Measurements from ENCODE around the gene DNA2.

The DNA2 gene

GRCh38 chr10:68419376-68419775, 52.4 kb downstream of the DNA2 start:
- Histone ChIP-seq H3K9me3 (ENCODE audit: control insufficient read depth in 1 of 2, low read length in 2 of 2) (no peaks in the 10 kb centered on the region), H3K36me3 (ENCODE audit: control insufficient read depth in 1 of 2, insufficient read depth in 2 of 2, low read length in 2 of 2) (peaks cover 0 to 14% of the 10 kb centered on the region in 2 donors), H3K27me3 (ENCODE audit: control insufficient read depth in 1 of 2, insufficient read depth in 2 of 2, low read length in 2 of 2) (no peaks in the 10 kb centered on the region), H3K4me1 (ENCODE audit: control insufficient read depth in 1 of 2, insufficient read depth in 2 of 2, low read length in 2 of 2) (no peaks in the 10 kb centered on the region), H3K4me3 (ENCODE audit: low read depth in 1 of 2, low read length in 2 of 2) (no peak overlapping the region), H3K27ac (ENCODE audit: low read depth, low read length) (no peak overlapping the region), H3K9ac (ENCODE audit: low read depth in 1 of 2, low read length in 2 of 2) (no peak overlapping the region)

- H3K9ac ChIP-seq (ENCODE audit: low read depth in 1 of 2, low read length in 2 of 2): no peak overlapping the region
- H3K27ac ChIP-seq (ENCODE audit: low read depth, low read length): no peak overlapping the region
- no peaks in the 10 kb centered on the region for H3K27me3 ChIP-seq (ENCODE audit: control insufficient read depth in 1 of 2, insufficient read depth in 2 of 2, low read length in 2 of 2)
- H3K36me3 ChIP-seq (ENCODE audit: control insufficient read depth in 1 of 2, insufficient read depth in 2 of 2, low read length in 2 of 2): no peaks in the 10 kb centered on the region
- no peaks in the 10 kb centered on the region for H3K9me3 ChIP-seq (ENCODE audit: control insufficient read depth in 1 of 2, low read length in 2 of 2)
- H3K4me3 ChIP-seq (ENCODE audit: low read depth in 1 of 2, low read length in 2 of 2): no peak overlapping the region
- H3K4me1 ChIP-seq (ENCODE audit: control insufficient read depth in 1 of 2, insufficient read depth in 2 of 2, low read length in 2 of 2): peaks cover 5 to 10% of the 10 kb centered on the region in 2 donors
Observed at GRCh38 chr10:68408898-68409518, 62.8 kb downstream of the DNA2 start.

GRCh38 chr10:68406815-68407548, 64.8 kb downstream of the DNA2 start, which contains the start of gene RUFY2:
Gene RUFY2, minus strand, starts transcription at chr10:68407277. Its CDS starts 88 bp downstream, at chr10:68407189.
- peaks cover 5 to 10% of the 10 kb centered on the region in 2 donors for H3K4me1 ChIP-seq (ENCODE audit: control insufficient read depth in 1 of 2, insufficient read depth in 2 of 2, low read length in 2 of 2)
- peak within 1 kb of the TSS; percentile 74 to 93 for H3K4me3 ChIP-seq (ENCODE audit: low read depth in 1 of 2, low read length in 2 of 2)
- peak within 1 kb of the TSS; percentile 73 for H3K27ac ChIP-seq (ENCODE audit: low read depth, low read length)
- H3K36me3 ChIP-seq (ENCODE audit: control insufficient read depth in 1 of 2, insufficient read depth in 2 of 2, low read length in 2 of 2): no peaks in the 10 kb centered on the region
- peak within 1 kb of the TSS; percentile 77 to 86 for H3K9ac ChIP-seq (ENCODE audit: low read depth in 1 of 2, low read length in 2 of 2)
- no peaks in the 10 kb centered on the region for H3K27me3 ChIP-seq (ENCODE audit: control insufficient read depth in 1 of 2, insufficient read depth in 2 of 2, low read length in 2 of 2)
- no peaks in the 10 kb centered on the region for H3K9me3 ChIP-seq (ENCODE audit: control insufficient read depth in 1 of 2, low read length in 2 of 2)

DNA sequence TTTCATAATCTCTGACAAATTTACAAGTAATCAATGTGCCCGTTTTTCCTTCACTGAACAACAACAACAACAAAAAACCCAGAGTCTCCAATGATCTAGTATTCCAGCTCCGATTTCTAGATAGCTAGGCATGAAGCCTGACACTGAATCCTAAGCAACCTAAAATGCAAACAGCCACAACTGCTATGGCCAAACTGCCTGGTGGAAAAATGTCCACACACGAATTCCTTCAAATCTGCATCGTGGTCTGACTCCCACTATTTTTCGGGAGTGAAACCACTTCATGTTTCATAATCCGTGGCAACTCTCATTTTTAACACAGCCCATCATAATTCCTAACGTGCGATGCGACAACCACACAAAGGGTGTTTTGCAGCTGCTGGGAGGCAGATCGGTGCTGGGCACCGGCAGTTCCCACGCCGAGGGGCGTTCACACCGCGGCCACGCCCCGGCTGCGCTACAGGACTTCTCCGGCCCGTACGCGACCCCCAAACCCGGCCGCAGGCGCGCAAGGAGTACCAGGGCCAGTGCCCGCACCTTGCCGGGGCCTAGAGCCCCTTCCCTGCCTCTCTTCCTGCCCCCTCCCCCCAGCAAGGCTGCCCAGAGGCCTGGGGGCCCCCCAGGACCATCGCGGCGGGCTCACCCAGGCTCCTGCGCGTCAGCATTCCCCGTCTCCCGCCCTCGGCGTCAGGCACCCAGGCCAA, 65.5 kb downstream of the DNA2 start:
- no peaks in the 10 kb centered on the region for H3K9me3 ChIP-seq (ENCODE audit: control insufficient read depth in 1 of 2, low read length in 2 of 2)
- peak overlapping the region; percentile 74 to 93 for H3K4me3 ChIP-seq (ENCODE audit: low read depth in 1 of 2, low read length in 2 of 2)
- H3K27me3 ChIP-seq (ENCODE audit: control insufficient read depth in 1 of 2, insufficient read depth in 2 of 2, low read length in 2 of 2): no peaks in the 10 kb centered on the region
- peaks cover 5 to 10% of the 10 kb centered on the region in 2 donors for H3K4me1 ChIP-seq (ENCODE audit: control insufficient read depth in 1 of 2, insufficient read depth in 2 of 2, low read length in 2 of 2)
- peak overlapping the region; percentile 60 for H3K27ac ChIP-seq (ENCODE audit: low read depth, low read length)
- peak overlapping the region; percentile 77 to 86 for H3K9ac ChIP-seq (ENCODE audit: low read depth in 1 of 2, low read length in 2 of 2)
- peaks cover 0 to 2% of the 10 kb centered on the region in 2 donors for H3K36me3 ChIP-seq (ENCODE audit: control insufficient read depth in 1 of 2, insufficient read depth in 2 of 2, low read length in 2 of 2)

DNA sequence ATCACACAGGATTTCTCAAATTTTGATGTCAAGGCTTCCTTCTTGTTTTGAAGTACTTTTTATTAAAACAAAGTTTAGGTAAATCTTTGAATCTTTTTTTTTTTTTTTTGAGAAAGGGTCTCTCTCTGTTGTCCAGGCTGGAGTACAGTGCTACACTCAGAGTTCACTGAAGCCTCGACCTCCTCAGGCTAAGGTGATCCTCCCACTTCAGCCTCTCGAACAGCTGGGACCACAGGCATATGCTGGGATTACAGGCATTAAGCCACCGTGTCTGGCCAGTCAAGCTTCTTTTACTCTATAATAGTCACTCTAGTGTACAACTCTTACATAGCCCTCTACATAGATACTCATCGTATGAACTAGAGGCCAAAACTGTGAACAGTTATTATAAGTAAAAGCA, 68.1 kb downstream of the DNA2 start:
- Histone ChIP-seq H3K4me1 (ENCODE audit: control insufficient read depth in 1 of 2, insufficient read depth in 2 of 2, low read length in 2 of 2) (peaks cover 5 to 10% of the 10 kb centered on the region in 2 donors), H3K36me3 (ENCODE audit: control insufficient read depth in 1 of 2, insufficient read depth in 2 of 2, low read length in 2 of 2) (peaks cover 5 to 7% of the 10 kb centered on the region in 2 donors), H3K27me3 (ENCODE audit: control insufficient read depth in 1 of 2, insufficient read depth in 2 of 2, low read length in 2 of 2) (no peaks in the 10 kb centered on the region), H3K4me3 (ENCODE audit: low read depth in 1 of 2, low read length in 2 of 2) (no peak overlapping the region), H3K27ac (ENCODE audit: low read depth, low read length) (no peak overlapping the region), H3K9me3 (ENCODE audit: control insufficient read depth in 1 of 2, low read length in 2 of 2) (no peaks in the 10 kb centered on the region), H3K9ac (ENCODE audit: low read depth in 1 of 2, low read length in 2 of 2) (no peak overlapping the region)

DNA sequence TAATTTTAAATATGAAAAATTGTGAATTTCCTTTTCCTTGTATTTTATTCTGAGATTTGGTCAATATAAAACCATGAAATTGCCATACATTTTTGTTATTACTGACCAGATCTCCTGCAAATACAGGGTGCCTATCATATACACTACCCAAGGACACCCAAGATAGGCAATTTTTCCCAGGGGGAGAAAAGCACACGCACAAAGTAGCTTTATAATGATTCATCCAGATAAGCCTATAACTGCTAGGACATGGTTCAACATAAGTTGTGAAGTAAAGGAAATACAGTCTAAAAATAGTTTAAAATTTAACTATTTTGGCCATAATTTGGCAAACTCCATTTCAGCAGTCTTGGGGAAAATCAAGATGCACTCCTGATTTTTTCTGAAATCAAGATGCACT, 69.5 kb downstream of the DNA2 start:
- Histone ChIP-seq H3K4me3 (ENCODE audit: low read depth in 1 of 2, low read length in 2 of 2) (no peak overlapping the region), H3K27ac (ENCODE audit: low read depth, low read length) (no peak overlapping the region), H3K27me3 (ENCODE audit: control insufficient read depth in 1 of 2, insufficient read depth in 2 of 2, low read length in 2 of 2) (no peaks in the 10 kb centered on the region), H3K36me3 (ENCODE audit: control insufficient read depth in 1 of 2, insufficient read depth in 2 of 2, low read length in 2 of 2) (peaks cover 5 to 7% of the 10 kb centered on the region in 2 donors), H3K4me1 (ENCODE audit: control insufficient read depth in 1 of 2, insufficient read depth in 2 of 2, low read length in 2 of 2) (peaks cover 5 to 10% of the 10 kb centered on the region in 2 donors), H3K9me3 (ENCODE audit: control insufficient read depth in 1 of 2, low read length in 2 of 2) (no peaks in the 10 kb centered on the region), H3K9ac (ENCODE audit: low read depth in 1 of 2, low read length in 2 of 2) (no peak overlapping the region)

GRCh38 chr10:68397005-68397404, 74.8 kb downstream of the DNA2 start:
- no peaks in the 10 kb centered on the region for H3K27me3 ChIP-seq (ENCODE audit: control insufficient read depth in 1 of 2, insufficient read depth in 2 of 2, low read length in 2 of 2)
- no peak overlapping the region for H3K9ac ChIP-seq (ENCODE audit: low read depth in 1 of 2, low read length in 2 of 2)
- H3K36me3 ChIP-seq (ENCODE audit: control insufficient read depth in 1 of 2, insufficient read depth in 2 of 2, low read length in 2 of 2): peaks cover 5 to 24% of the 10 kb centered on the region in 2 donors
- no peaks in the 10 kb centered on the region for H3K4me1 ChIP-seq (ENCODE audit: control insufficient read depth in 1 of 2, insufficient read depth in 2 of 2, low read length in 2 of 2)
- no peak overlapping the region for H3K27ac ChIP-seq (ENCODE audit: low read depth, low read length)
- H3K4me3 ChIP-seq (ENCODE audit: low read depth in 1 of 2, low read length in 2 of 2): no peak overlapping the region
- no peaks in the 10 kb centered on the region for H3K9me3 ChIP-seq (ENCODE audit: control insufficient read depth in 1 of 2, low read length in 2 of 2)

DNA sequence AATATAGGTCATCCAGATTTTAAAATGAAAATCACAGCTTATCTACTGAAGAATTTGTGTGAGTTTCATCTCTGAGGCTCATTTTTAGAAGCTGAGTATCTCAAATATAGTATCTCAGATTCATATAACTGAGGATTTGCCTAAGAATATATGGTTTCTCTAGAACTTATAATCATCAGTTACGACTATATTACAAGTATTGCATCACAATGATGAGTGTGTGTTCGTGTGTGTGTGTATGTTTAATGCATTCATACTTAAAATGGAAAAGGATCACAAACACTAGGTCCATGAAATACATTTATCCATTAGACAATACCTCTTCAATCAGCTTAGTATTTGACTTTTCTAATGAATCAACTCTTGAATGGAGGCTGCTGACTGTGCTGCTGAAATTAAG, 86.0 kb downstream of the DNA2 start:
- Histone ChIP-seq H3K4me1 (ENCODE audit: control insufficient read depth in 1 of 2, insufficient read depth in 2 of 2, low read length in 2 of 2) (no peaks in the 10 kb centered on the region), H3K9ac (ENCODE audit: low read depth in 1 of 2, low read length in 2 of 2) (no peak overlapping the region), H3K36me3 (ENCODE audit: control insufficient read depth in 1 of 2, insufficient read depth in 2 of 2, low read length in 2 of 2) (peaks cover 8 to 56% of the 10 kb centered on the region in 2 donors), H3K9me3 (ENCODE audit: control insufficient read depth in 1 of 2, low read length in 2 of 2) (no peaks in the 10 kb centered on the region), H3K4me3 (ENCODE audit: low read depth in 1 of 2, low read length in 2 of 2) (no peak overlapping the region), H3K27me3 (ENCODE audit: control insufficient read depth in 1 of 2, insufficient read depth in 2 of 2, low read length in 2 of 2) (no peaks in the 10 kb centered on the region), H3K27ac (ENCODE audit: low read depth, low read length) (no peak overlapping the region)

DNA sequence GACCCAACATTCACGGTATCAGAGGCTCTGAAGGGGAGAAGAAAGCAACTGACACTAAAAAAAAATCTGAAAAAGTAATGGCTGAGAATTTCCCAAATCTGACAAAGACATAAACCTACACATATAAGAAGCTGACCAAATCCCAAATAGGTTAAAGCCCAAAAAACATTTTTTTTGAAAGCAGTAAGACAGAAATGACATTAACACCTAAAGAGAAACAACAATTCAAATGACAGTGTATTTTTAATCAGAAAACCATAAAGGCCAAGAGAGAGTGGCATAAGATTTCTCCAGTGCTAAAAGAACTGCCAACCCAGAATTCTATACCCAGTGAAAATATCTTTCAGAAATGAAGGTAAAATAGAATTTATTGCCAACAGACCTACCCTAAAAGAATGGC, 100.2 kb downstream of the DNA2 start:
- no peaks in the 10 kb centered on the region for H3K27me3 ChIP-seq (ENCODE audit: control insufficient read depth in 1 of 2, insufficient read depth in 2 of 2, low read length in 2 of 2)
- no peak overlapping the region for H3K27ac ChIP-seq (ENCODE audit: low read depth, low read length)
- H3K4me3 ChIP-seq (ENCODE audit: low read depth in 1 of 2, low read length in 2 of 2): no peak overlapping the region
- H3K36me3 ChIP-seq (ENCODE audit: control insufficient read depth in 1 of 2, insufficient read depth in 2 of 2, low read length in 2 of 2): peaks cover 0 to 28% of the 10 kb centered on the region in 2 donors
- no peaks in the 10 kb centered on the region for H3K4me1 ChIP-seq (ENCODE audit: control insufficient read depth in 1 of 2, insufficient read depth in 2 of 2, low read length in 2 of 2)
- no peak overlapping the region for H3K9ac ChIP-seq (ENCODE audit: low read depth in 1 of 2, low read length in 2 of 2)
- peaks cover 6 to 10% of the 10 kb centered on the region in 2 donors for H3K9me3 ChIP-seq (ENCODE audit: control insufficient read depth in 1 of 2, low read length in 2 of 2)

GRCh38 chr10:68367121-68367520, 104.7 kb downstream of the DNA2 start:
- Histone ChIP-seq H3K4me3 (ENCODE audit: low read depth in 1 of 2, low read length in 2 of 2) (no peak overlapping the region), H3K27ac (ENCODE audit: low read depth, low read length) (no peak overlapping the region), H3K4me1 (ENCODE audit: control insufficient read depth in 1 of 2, insufficient read depth in 2 of 2, low read length in 2 of 2) (no peaks in the 10 kb centered on the region), H3K36me3 (ENCODE audit: control insufficient read depth in 1 of 2, insufficient read depth in 2 of 2, low read length in 2 of 2) (peaks cover 3 to 19% of the 10 kb centered on the region in 2 donors), H3K27me3 (ENCODE audit: control insufficient read depth in 1 of 2, insufficient read depth in 2 of 2, low read length in 2 of 2) (no peaks in the 10 kb centered on the region), H3K9me3 (ENCODE audit: control insufficient read depth in 1 of 2, low read length in 2 of 2) (peaks cover 6 to 8% of the 10 kb centered on the region in 2 donors), H3K9ac (ENCODE audit: low read depth in 1 of 2, low read length in 2 of 2) (no peak overlapping the region)
